GM19099 (cell line): ENCODE results near the gene BTBD9.

ENCODE experiments used
- POLR2A ChIP-seq: IDR thresholded peaks from 3 replicates; pipeline ENCODE4 v1.6.1; 2011; ENCODE audit warnings: low read depth; ENCODE audit not compliant: insufficient read length; ENCODE audit errors: extremely low read depth

BTBD9 gene

GRCh38 chr6:38146021-38146733 is 493.6 kb downstream of the BTBD9 start:
- TF ChIP-seq POLR2A = no peak

GRCh38 chr6:38144365-38144945 is 495.3 kb downstream of the BTBD9 start:
- no peak for TF ChIP-seq POLR2A

GRCh38 chr6:38143191-38144150 is 496.3 kb downstream of the BTBD9 start:
- no peak for TF ChIP-seq POLR2A

GRCh38 chr6:38142178-38142902 is 497.4 kb downstream of the BTBD9 start:
- no peak for TF ChIP-seq POLR2A

- no peak for TF ChIP-seq POLR2A
Observed at GRCh38 chr6:38141716-38142115, 498.0 kb downstream of the BTBD9 start.

- no peak for TF ChIP-seq POLR2A
Observed at GRCh38 chr6:38141085-38141484, 498.6 kb downstream of the BTBD9 start.

GRCh38 chr6:38138374-38138773 is 501.4 kb downstream of the BTBD9 start:
- TF ChIP-seq POLR2A = no peak

GRCh38 chr6:38137608-38138265 is 502.0 kb downstream of the BTBD9 start:
- TF ChIP-seq POLR2A = no peak

GRCh38 chr6:38136547-38136946 is 503.2 kb downstream of the BTBD9 start:
- TF ChIP-seq POLR2A = no peak

GRCh38 chr6:38134704-38135088 is 505.0 kb downstream of the BTBD9 start:
- no peak for TF ChIP-seq POLR2A

- TF ChIP-seq POLR2A = no peak
Observed at GRCh38 chr6:38133932-38134703, 505.6 kb downstream of the BTBD9 start.

GRCh38 chr6:38131527-38131965 is 508.2 kb downstream of the BTBD9 start:
- no peak for TF ChIP-seq POLR2A

- no peak for TF ChIP-seq POLR2A
Observed at GRCh38 chr6:38127284-38127683, 512.4 kb downstream of the BTBD9 start.

GRCh38 chr6:38119516-38119915 is 520.2 kb downstream of the BTBD9 start:
- no peak for TF ChIP-seq POLR2A

- no peak for TF ChIP-seq POLR2A
Observed at GRCh38 chr6:38118791-38119365, 520.9 kb downstream of the BTBD9 start.
